Thyroid gland (tissue), 4 donors: Measurements from ENCODE around the gene PLEKHA6.

ENCODE experiments used
- POLR2A ChIP-seq, 2 donors: fragments of 450-650 bp; IDR thresholded peaks; one replicate each; pipeline ENCODE4 v1.6.1; 2017; ENCODE audit warnings: antibody characterized with exemption in 2 of 2, mild to moderate bottlenecking in 2 of 2, moderate library complexity in 1 of 2
- TF ChIP-seq, protein P1 (sequence below), 6 experiments: fragments of 200-600 bp in 3 of 6; fragments of 450-650 bp in 3 of 6; sonication (generic) in 3 of 6; IDR thresholded peaks; one replicate each; pipeline ENCODE4 v1.5.1; 2016 to 2019; ENCODE audit warnings: antibody characterized with exemption in 6 of 6, mild to moderate bottlenecking in 2 of 6, inconsistent platforms in 1 of 6, moderate library complexity in 1 of 6

DNA sequence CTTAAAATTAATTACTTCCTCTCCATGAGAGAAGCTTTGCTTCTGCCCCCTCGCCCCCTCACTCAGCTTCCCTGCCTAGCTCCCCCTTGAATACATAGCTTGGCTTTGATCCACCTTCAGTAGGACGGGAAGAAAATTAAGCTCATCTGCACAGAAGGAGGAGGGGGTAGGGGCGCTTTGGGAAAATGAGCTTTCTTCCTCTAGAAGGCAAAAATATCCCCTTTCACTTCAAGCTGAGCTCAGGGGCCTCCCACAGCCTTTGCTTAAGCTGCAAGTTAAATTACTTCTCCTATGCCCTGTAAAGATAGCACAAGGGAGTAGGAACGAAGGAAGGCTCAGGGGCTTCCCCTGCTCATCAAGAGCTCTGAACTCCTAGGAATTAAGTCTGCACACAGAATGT, 80.8 kb downstream of the PLEKHA6 start:
- TF ChIP-seq, protein P1, sequence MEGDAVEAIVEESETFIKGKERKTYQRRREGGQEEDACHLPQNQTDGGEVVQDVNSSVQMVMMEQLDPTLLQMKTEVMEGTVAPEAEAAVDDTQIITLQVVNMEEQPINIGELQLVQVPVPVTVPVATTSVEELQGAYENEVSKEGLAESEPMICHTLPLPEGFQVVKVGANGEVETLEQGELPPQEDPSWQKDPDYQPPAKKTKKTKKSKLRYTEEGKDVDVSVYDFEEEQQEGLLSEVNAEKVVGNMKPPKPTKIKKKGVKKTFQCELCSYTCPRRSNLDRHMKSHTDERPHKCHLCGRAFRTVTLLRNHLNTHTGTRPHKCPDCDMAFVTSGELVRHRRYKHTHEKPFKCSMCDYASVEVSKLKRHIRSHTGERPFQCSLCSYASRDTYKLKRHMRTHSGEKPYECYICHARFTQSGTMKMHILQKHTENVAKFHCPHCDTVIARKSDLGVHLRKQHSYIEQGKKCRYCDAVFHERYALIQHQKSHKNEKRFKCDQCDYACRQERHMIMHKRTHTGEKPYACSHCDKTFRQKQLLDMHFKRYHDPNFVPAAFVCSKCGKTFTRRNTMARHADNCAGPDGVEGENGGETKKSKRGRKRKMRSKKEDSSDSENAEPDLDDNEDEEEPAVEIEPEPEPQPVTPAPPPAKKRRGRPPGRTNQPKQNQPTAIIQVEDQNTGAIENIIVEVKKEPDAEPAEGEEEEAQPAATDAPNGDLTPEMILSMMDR (IDR thresholded peaks at IDR 0.05): no peak
- no peak for TF ChIP-seq POLR2A (IDR thresholded peaks at IDR 0.05)
